Ovary (tissue), 3 donors: ENCODE measurements around the gene SLCO3A1.

ENCODE experiments used
- CTCF ChIP-seq, 3 donors: fragments of 450-650 bp in 2 of 3; fragments of 200-600 bp in 1 of 3; IDR thresholded peaks; one replicate each; pipeline versions ENCODE4 v1.5.1 to v1.8.0; 2016 to 2022; ENCODE audit warnings: antibody characterized with exemption in 3 of 3, mild to moderate bottlenecking in 1 of 3
- EP300 ChIP-seq: sonication (generic); formaldehyde crosslinking; IDR thresholded peaks from one replicate; pipeline ENCODE4 v1.6.1; 2017; ENCODE audit warnings: antibody characterized with exemption
- POLR2A ChIP-seq: fragments of 450-650 bp; IDR thresholded peaks from one replicate; pipeline ENCODE4 v1.6.1; 2017; ENCODE audit warnings: antibody characterized with exemption, mild to moderate bottlenecking, moderate library complexity
- donor health status: DM: no; HTN: no; CAD: no.

GRCh38 chr15:92002666-92003065, 149.2 kb downstream of the SLCO3A1 start:
- no peak for TF ChIP-seq POLR2A
- TF ChIP-seq CTCF (IDR thresholded peaks at IDR 0.05) = no peak
- no peak for TF ChIP-seq EP300
